ENCODE results near the gene MAGI2. TPM values are rescaled to one million over a fixed set of nuclear protein-coding genes. Genes with fewer than 3 reads are reported as not detected.

MAGI2 gene
- total RNA-seq, 1 donor from 2014 or later, result 0.05 TPM

- intact Hi-C loops (cut with micrococcal nuclease), result loop anchor here (1.0 kb wide), 1 partner anchor 747 kb away; no protein-coding TSS in a partner anchor
Observed at GRCh38 chr7:79272066-79272669, 181.3 kb downstream of the MAGI2 start.

GRCh38 chr7:79268730-79269129, 184.7 kb downstream of the MAGI2 start:
- intact Hi-C loops (cut with micrococcal nuclease), result no loop called here

DNA sequence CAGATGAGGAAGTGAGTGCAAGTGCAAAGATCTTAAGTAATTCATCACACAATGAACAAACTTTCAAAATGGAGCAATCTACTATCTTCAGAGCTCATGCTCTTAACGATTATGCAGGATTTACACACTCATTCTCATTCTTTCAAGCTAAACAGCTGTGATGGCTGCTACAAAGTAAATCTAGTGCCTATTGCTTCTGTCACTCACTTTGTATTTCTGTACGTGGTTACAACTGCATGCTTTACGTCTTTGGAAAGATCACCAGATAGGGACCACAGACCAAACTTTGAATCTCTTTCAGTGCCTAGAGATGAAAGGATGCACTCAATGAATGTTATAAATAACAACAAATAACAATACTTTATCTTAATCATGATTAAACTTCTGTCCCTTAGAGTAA, 194.6 kb downstream of the MAGI2 start:
- intact Hi-C loops (cut with micrococcal nuclease), result no loop called here

- intact Hi-C loops (cut with micrococcal nuclease), result no loop called here
Observed at GRCh38 chr7:79257959-79258358, 195.5 kb downstream of the MAGI2 start.

- intact Hi-C loops (cut with micrococcal nuclease), result no loop called here
Observed at GRCh38 chr7:79245623-79246249, 207.7 kb downstream of the MAGI2 start.

- intact Hi-C loops (cut with micrococcal nuclease), result no loop called here
Observed at GRCh38 chr7:79244482-79244881, 209.0 kb downstream of the MAGI2 start.

DNA sequence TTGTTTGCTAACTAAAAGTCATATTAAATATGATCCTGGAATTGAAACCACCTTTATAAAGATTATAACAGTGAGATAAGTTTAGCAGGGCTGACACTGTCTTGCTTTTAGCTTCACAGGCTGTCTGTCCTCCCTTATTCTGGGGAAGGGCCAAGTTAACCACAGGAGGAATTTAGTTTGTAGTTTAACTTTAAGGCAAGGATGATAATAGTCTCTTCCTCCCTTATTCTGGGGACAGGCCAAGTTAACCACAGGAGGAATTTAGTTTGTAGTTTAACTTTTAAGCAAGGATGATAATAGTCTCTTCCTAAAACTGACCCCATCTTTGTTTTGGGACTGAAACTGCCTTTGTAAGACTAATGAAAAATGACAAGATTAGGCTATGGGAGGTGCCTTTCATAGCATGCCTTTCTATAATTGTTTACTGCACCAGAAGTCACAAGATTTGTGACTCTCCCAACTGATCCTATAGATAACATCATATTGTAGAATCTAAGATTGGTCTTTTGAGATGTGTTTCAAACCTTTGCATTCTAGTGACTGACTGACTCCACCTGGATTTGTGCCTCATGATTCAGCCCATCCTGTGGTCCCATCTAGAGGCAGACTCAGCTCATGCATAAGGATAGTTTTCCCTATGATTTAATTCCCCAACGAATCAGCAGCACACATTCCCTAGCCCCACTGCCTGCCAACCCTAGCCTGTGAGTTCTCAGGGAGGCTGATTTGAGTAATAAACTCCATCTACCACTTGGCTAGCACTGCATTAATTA, 212.0 kb downstream of the MAGI2 start:
- intact Hi-C loops (cut with micrococcal nuclease), result no loop called here

DNA sequence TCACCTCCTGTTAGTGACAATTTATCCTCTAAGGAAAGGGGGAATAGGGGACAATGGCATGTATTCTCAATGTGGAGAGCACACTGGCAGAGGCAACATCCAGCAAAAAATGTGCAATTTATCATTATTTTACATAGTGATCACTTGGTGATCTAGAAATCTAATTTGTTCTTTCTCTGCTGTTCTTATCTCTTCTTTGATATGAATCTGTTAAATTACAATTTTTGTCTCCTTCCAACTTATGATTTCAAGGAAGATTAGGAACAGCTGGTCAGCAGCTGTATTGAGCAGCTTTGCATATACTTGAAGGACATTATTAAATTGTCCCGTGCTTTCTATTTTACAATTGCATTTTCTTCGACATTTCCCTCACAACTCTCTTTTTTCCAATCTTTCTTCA, 213.1 kb downstream of the MAGI2 start:
- intact Hi-C loops (cut with micrococcal nuclease), result no loop called here

- intact Hi-C loops (cut with micrococcal nuclease), result no loop called here
Observed at GRCh38 chr7:79236352-79237028, 217.0 kb downstream of the MAGI2 start.

DNA sequence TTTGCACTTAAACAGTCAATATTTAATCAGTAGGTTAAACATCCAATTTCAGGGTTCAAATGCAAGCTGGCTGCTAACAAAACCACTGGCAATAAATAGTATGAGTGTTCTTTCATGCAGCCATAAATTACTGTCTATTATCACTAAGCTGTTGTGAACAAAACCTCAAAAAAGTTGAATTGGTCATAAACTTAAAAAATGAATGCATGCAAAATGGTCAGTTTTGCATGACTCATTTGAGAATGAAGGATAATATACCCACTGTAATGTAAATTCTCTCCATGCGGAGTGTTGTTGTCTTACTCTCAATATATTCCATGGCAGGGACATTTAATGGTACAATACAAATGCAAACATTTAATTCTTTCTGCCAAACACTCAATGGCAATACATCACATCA, 226.4 kb downstream of the MAGI2 start:
- intact Hi-C loops (cut with micrococcal nuclease), result no loop called here

GRCh38 chr7:79221211-79221610, 232.3 kb downstream of the MAGI2 start:
- intact Hi-C loops (cut with micrococcal nuclease), result no loop called here

DNA sequence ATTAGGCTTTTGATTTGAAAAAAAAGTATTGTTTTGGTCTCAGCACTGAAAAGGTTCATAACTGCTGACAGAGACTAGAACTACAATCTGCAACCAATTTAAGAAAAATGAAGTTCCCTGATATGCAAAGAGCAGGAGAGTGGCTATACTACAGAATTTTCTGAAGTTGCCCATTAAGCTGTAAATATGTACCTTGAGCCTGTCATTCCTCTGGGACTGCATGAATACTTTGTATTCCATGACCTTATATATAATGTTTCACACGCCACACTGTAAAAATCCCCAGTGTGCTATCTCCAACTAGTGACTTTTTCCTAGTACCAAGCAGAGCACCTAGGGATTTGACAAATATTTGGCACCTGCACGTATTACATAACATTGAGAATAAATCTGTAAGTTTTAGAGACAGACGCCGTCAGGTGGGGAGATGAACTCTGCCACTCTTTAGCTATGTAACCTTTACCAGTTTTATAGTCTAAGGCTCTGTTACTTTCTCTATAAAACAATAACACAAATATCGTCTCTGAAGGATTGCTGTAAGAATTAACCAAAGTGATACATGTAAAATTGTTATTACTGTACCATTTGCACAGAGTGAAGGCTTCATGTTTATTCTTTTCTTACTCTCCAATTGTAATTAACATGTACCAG, 235.4 kb downstream of the MAGI2 start:
- intact Hi-C loops (cut with micrococcal nuclease), result no loop called here

DNA sequence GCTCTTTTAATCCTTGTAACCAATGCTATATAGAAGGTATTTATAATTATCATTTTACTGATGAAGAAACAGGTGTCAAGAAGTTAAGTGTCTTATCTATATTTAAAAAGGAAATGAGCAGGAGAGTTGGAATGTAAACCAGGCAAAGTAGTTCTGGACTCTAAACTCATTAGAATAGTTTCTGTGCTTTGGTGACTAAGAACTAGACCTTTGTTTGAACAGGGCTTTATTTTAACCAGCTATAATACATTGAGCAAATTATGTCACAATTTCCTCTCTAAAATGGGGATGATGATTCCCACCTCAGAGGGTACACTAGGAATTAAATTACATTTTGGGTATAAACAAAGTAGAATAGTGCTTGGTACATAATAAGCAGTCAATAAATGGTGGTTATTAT, 236.0 kb downstream of the MAGI2 start:
- intact Hi-C loops (cut with micrococcal nuclease), result no loop called here

DNA sequence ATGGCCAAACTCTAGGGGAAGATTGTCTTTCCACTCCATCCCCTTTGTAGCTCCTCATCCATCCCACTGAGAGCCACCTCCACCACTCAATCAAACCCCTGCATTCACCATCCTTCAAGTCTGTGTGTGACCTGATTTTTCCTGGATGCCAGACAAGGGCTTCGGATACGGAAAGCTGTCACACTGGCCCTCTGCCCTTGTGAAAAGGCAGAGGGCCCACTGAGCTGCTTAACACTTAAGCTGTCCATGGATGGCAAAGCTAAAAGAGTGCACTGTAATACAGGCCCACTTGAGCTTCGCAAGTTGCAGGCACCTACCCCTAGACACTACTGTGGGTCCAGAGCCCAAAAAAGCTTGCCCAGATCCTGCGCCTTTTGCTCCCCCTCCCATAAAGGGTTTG, 237.2 kb downstream of the MAGI2 start:
- intact Hi-C loops (cut with micrococcal nuclease), result no loop called here

DNA sequence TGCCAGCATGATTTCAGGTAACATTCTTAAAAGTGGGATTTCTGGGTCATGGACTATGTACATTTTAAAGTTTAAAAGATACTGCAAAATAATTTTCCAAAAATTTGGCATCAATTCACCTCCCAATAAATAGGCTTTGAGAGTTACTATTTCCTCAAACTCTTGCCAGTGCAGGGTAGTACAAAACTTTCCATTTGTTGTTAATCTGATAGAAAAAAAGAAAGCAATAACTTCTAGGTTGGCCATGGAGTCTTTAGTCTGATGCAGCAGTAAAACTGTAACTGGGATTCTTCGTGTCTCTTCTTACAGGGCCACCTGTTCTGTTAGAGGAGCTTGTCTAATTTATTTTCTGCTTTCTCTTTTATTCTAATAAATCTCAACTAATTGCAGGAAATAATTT, 241.1 kb downstream of the MAGI2 start:
- intact Hi-C loops (cut with micrococcal nuclease), result no loop called here

- intact Hi-C loops (cut with micrococcal nuclease), result no loop called here
Observed at GRCh38 chr7:79211724-79212123, 241.7 kb downstream of the MAGI2 start.

GRCh38 chr7:79199961-79200360, 253.5 kb downstream of the MAGI2 start:
- intact Hi-C loops (cut with micrococcal nuclease), result no loop called here

GRCh38 chr7:79199266-79199665, 254.2 kb downstream of the MAGI2 start:
- intact Hi-C loops (cut with micrococcal nuclease), result no loop called here

GRCh38 chr7:79185605-79186004, 267.9 kb downstream of the MAGI2 start:
- intact Hi-C loops (cut with micrococcal nuclease), result no loop called here

GRCh38 chr7:79182283-79182682, 271.2 kb downstream of the MAGI2 start:
- intact Hi-C loops (cut with micrococcal nuclease), result no loop called here

DNA sequence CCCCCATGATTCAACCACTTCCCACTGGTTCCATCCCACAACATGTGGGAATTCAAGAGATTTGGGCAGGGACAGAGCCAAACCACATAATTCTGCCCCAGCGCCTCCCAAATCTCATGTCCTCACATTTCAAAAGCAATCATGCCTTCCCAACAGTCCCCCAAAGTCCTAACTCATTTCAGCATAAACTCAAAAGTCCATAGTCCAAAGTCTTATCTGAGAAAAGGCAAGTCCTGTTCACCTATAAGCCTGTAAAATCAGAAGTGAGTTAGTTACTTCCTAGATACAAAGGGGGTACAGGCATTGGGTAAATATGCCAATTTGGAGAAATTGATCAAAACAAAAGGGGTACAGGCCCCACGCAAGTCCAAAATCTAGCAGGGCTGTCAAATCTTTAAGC, 272.9 kb downstream of the MAGI2 start:
- intact Hi-C loops (cut with micrococcal nuclease), result no loop called here
